Neural cell (in vitro differentiated cells): ENCODE measurements around the gene CNTNAP2. TPM values are rescaled to one million over a fixed set of nuclear protein-coding genes. Genes with fewer than 3 reads are reported as not detected.

Source experiments
- H2AFZ ChIP-seq: fragments of 200-600, 300-800 bp; sonication (generic), shearing (Covaris generic); 2 replicates; pipeline ENCODE4 v1.6.0; 2014; ENCODE audit warnings: low read depth, mild to moderate bottlenecking, antibody characterized with exemption, low read length, moderate library complexity
- H3F3A ChIP-seq: fragments of 200-600 bp; shearing (Covaris generic); 2 replicates; pipeline ENCODE4 v1.6.1; 2016; ENCODE audit warnings: mild to moderate bottlenecking, moderate library complexity, mixed read lengths, antibody characterized with exemption, low read length; ENCODE audit not compliant: insufficient read depth, poor library complexity, severe bottlenecking
- H3K27ac ChIP-seq: fragments of 200-600, 300-800 bp; sonication (generic), shearing (Covaris generic); 2 replicates; pipeline ENCODE4 v1.5.1; 2014; ENCODE audit warnings: mild to moderate bottlenecking, low read length, moderate library complexity
- H3K27me3 ChIP-seq: fragments of 300-800, 200-600 bp; sonication (generic), shearing (Covaris generic); 2 replicates; pipeline ENCODE4 v1.6.0; 2014; ENCODE audit warnings: mild to moderate bottlenecking, low read depth, low read length, moderate library complexity; ENCODE audit not compliant: insufficient read depth
- H3K36me3 ChIP-seq: fragments of 300-800, 200-600 bp; sonication (generic), shearing (Covaris generic); 2 replicates; pipeline ENCODE4 v1.5.1; 2014; ENCODE audit warnings: mild to moderate bottlenecking, antibody characterized with exemption, low read length, moderate library complexity; ENCODE audit not compliant: insufficient read depth
- H3K4me2 ChIP-seq: fragments of 300-800, 200-600 bp; sonication (generic), shearing (Covaris generic); 2 replicates; pipeline ENCODE4 v1.6.0; 2014; ENCODE audit warnings: mild to moderate bottlenecking, low read length
- H3K4me3 ChIP-seq: fragments of 300-800, 200-600 bp; sonication (generic), shearing (Covaris generic); 2 replicates; pipeline ENCODE4 v1.5.1; 2014; ENCODE audit warnings: mild to moderate bottlenecking, low read length, moderate library complexity
- H3K79me2 ChIP-seq: fragments of 200-600 bp; shearing (Covaris generic); replicated peaks from 2 replicates; pipeline ENCODE4 v1.6.0; 2014; ENCODE audit warnings: mild to moderate bottlenecking, low read length, moderate library complexity; ENCODE audit not compliant: insufficient read depth
- H3K9ac ChIP-seq: fragments of 300-800, 200-600 bp; sonication (generic), shearing (Covaris generic); 2 replicates; pipeline ENCODE4 v1.6.1; 2016; ENCODE audit warnings: mild to moderate bottlenecking, low read length, mixed read lengths
- H3K9me2 ChIP-seq: fragments of 200-600 bp; shearing (Covaris generic); 2 replicates; pipeline ENCODE4 v1.6.1; 2016; ENCODE audit warnings: mild to moderate bottlenecking, low read length, mixed read lengths; ENCODE audit not compliant: insufficient read depth
- H3K9me3 ChIP-seq: fragments of 200-600, 300-800 bp; sonication (generic), shearing (Covaris generic); 2 replicates; pipeline ENCODE4 v1.6.1; 2016; ENCODE audit warnings: mild to moderate bottlenecking, mixed run types, low read length, moderate library complexity, mixed read lengths
- H4K20me1 ChIP-seq: fragments of 200-600 bp; shearing (Covaris generic); 2 replicates; pipeline ENCODE4 v1.6.1; 2016; ENCODE audit warnings: mild to moderate bottlenecking, mixed run types; ENCODE audit not compliant: insufficient read depth
- CTCF ChIP-seq: fragments of 450-650 bp; IDR thresholded peaks from 2 replicates; pipeline ENCODE4 v1.5.1; 2014; ENCODE audit warnings: antibody characterized with exemption, mild to moderate bottlenecking, moderate library complexity; ENCODE audit not compliant: poor library complexity, severe bottlenecking
- EP300 ChIP-seq: fragments of 450-650 bp; conservative IDR thresholded peaks from 2 replicates; pipeline ENCODE4 v1.6.1; 2014; ENCODE audit warnings: antibody characterized with exemption, mild to moderate bottlenecking, moderate library complexity; ENCODE audit not compliant: poor library complexity, severe bottlenecking
- EZH2 ChIP-seq: fragments of 200-600, 300-800 bp; shearing (Covaris generic), sonication (generic); IDR thresholded peaks from 2 replicates; pipeline ENCODE4 v1.6.1; 2014; ENCODE audit warnings: antibody characterized with exemption, low read length, borderline replicate concordance, mild to moderate bottlenecking; ENCODE audit not compliant: insufficient read depth, poor library complexity, severe bottlenecking
- MXI1 ChIP-seq: fragments of 450-650 bp; conservative IDR thresholded peaks from 2 replicates; pipeline ENCODE4 v1.6.1; 2014; ENCODE audit warnings: antibody characterized with exemption, mild to moderate bottlenecking; ENCODE audit not compliant: poor library complexity, severe bottlenecking
- POLR2AphosphoS5 ChIP-seq: IDR thresholded peaks from 2 replicates; pipeline ENCODE4 v1.6.1; 2012
- RAD21 ChIP-seq: fragments of 450-650 bp; conservative IDR thresholded peaks from 2 replicates; pipeline ENCODE4 v1.6.1; 2014; ENCODE audit warnings: antibody characterized with exemption, mild to moderate bottlenecking, moderate library complexity
- REST ChIP-seq: IDR thresholded peaks from 2 replicates; pipeline ENCODE4 v1.6.1; 2012; ENCODE audit warnings: borderline replicate concordance
- SMC3 ChIP-seq: fragments of 450-650 bp; conservative IDR thresholded peaks from 2 replicates; pipeline ENCODE4 v1.6.1; 2014; ENCODE audit warnings: antibody characterized with exemption, mild to moderate bottlenecking, moderate library complexity; ENCODE audit not compliant: poor library complexity
- TAF1 ChIP-seq: IDR thresholded peaks from 2 replicates; pipeline ENCODE4 v1.6.1; 2012; ENCODE audit warnings: low read depth
- polyA plus RNA-seq: library from polyadenylated mRNA; depleted of rRNA; stranded (reverse); fragments of >200 nt; gene quantifications from 2 replicates; pipeline ENCODE4 v1.2.3, GENCODE V29; 2014

Gene CNTNAP2
- polyA plus RNA-seq, 1 donor from 2014 or later = 276 TPM

- H3K9me2 ChIP-seq = no peaks in the 10 kb centered on the region
- no peak overlapping the region for H3K4me2 ChIP-seq
- H4K20me1 ChIP-seq = no peaks in the 10 kb centered on the region
- no peaks in the 10 kb centered on the region for H3F3A ChIP-seq
- H3K27ac ChIP-seq = no peak overlapping the region
- no peaks in the 10 kb centered on the region for H3K79me2 ChIP-seq
- H3K9ac ChIP-seq = no peak overlapping the region
- TF ChIP-seq POLR2AphosphoS5 = no peak
- no peak for TF ChIP-seq CTCF
- no peak for TF ChIP-seq TAF1
- no peak for TF ChIP-seq EZH2
- TF ChIP-seq MXI1 = no peak
- no peak for TF ChIP-seq RAD21
- no peak for TF ChIP-seq SMC3
- no peak for TF ChIP-seq REST
- no peak for TF ChIP-seq EP300
- no peak overlapping the region for H2AFZ ChIP-seq
- no peak overlapping the region for H3K4me3 ChIP-seq
- H3K36me3 ChIP-seq = no peaks in the 10 kb centered on the region
- no peaks in the 10 kb centered on the region for H3K27me3 ChIP-seq
- H3K9me3 ChIP-seq = no peaks in the 10 kb centered on the region
These were observed 1450.4 kb downstream of the CNTNAP2 start for GRCh38 chr7:147567043-147567442.

- Histone ChIP-seq H3K4me3 (no peak overlapping the region), H3K9me3 (no peaks in the 10 kb centered on the region), H3K27ac (no peak overlapping the region), H3K4me2 (no peak overlapping the region), H2AFZ (no peak overlapping the region), H3K27me3 (no peaks in the 10 kb centered on the region), H3K9me2 (no peaks in the 10 kb centered on the region), H4K20me1 (no peaks in the 10 kb centered on the region), H3K36me3 (no peaks in the 10 kb centered on the region), H3K79me2 (no peaks in the 10 kb centered on the region), H3K9ac (no peak overlapping the region), H3F3A (no peaks in the 10 kb centered on the region)
- TF ChIP-seq EZH2 (no peak), EP300 (no peak), SMC3 (no peak), RAD21 (no peak), POLR2AphosphoS5 (no peak), MXI1 (no peak), TAF1 (no peak), CTCF (no peak), REST (no peak)
These were observed 1452.7 kb downstream of the CNTNAP2 start for GRCh38 chr7:147569116-147569913.
